ENCODE measurements around the gene TNS2.

GRCh38 chr12:53058674-53059433 is 9.0 kb downstream of the TNS2 start:
- TF ChIP-seq CHD2 (IDR thresholded peaks at IDR 0.05; ENCODE audit: borderline replicate concordance, low read depth, low read length) (no peak), EZH2 (IDR thresholded peaks at IDR 0.05; ENCODE audit: borderline replicate concordance, control insufficient read depth, low read depth, low read length) (no peak), TCF7 (IDR thresholded peaks at IDR 0.05; ENCODE audit: borderline replicate concordance) (no peak), USF2 (IDR thresholded peaks at IDR 0.05; ENCODE audit: borderline replicate concordance, low read depth, low read length) (no peak), CTCF (IDR thresholded peaks at IDR 0.05 in 2 of 3, conservative IDR thresholded peaks at IDR 0.05 in 1 of 3; ENCODE audit: control insufficient read depth in 2 of 3, extremely low read depth in 1 of 3, insufficient read depth in 1 of 3, low read depth in 3 of 3, low read length in 3 of 3) (no peak)

Measured in GM12878 (cell line).